Aortic smooth muscle cell (primary cell): ENCODE measurements around the gene HEXD. TPM values are rescaled to one million over a fixed set of nuclear protein-coding genes. Genes with fewer than 3 reads are reported as not detected.

Source experiments
- total RNA-seq: library from RNA; depleted of rRNA; stranded (reverse); fragments of >200 nt; gene quantifications from 2 replicates; pipeline ENCODE4 v1.2.3, GENCODE V29; 2014

Gene HEXD
- total RNA-seq, result 5.5 and 5.7 TPM in 2 replicates

DNA sequence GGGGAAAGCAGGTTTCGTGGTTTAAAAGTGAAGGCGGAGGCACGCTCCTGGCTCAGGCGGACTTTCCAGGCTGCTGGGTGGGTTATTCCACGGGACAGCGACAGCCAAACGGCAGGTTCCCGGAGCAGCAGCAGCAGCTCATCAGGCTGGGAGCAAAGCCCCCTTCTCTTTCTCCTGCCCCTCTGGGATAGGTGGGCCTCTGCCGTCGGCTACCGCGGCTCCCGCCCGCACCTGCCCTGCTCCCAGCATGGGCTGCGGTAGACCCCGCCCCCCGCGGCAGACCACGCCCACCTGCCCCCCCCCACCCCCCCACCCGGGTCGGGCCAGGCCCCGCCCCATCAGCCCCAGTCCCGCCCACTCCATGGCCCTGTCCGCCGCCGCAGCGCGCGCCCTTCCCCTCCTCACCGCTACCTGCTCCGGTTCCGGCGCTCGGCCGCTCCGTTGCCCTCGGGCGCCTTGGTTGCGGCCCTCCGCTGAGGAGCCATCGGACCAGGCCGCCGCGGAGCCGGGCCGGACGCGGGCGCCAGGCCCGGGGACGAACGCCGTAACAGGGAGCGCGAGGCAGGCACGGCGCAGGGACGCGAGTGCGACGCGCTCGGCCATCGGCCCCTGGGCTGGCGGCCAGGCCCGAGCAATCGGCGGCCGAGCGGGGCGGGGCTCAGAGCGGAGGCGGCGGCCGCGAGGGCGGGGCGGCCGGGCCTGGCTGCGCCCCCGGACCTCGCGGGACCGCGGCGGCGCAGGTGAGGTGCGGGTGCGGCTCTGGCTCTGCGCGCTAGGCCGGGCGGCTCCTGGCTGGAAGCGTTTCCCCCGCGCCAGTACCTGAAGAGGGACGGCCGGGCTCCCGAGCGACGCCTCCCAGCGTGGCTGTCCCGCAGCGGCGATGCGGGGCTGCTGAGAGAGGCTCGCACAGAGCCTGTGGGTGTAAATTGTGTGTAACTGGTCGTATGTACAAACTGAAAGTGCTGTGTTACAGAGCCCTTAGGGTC, at the start of gene HEXD, which contains the start of gene OGFOD3:
Gene HEXD, plus strand, starts transcription at position 347 of the 986 bp plus-strand sequence. CDS start 1,453 bp downstream, outside the sequence.
Gene OGFOD3, minus strand, starts transcription at position 586 of the 986 bp plus-strand sequence. Its CDS starts 101 bp downstream, at position 485.

DNA sequence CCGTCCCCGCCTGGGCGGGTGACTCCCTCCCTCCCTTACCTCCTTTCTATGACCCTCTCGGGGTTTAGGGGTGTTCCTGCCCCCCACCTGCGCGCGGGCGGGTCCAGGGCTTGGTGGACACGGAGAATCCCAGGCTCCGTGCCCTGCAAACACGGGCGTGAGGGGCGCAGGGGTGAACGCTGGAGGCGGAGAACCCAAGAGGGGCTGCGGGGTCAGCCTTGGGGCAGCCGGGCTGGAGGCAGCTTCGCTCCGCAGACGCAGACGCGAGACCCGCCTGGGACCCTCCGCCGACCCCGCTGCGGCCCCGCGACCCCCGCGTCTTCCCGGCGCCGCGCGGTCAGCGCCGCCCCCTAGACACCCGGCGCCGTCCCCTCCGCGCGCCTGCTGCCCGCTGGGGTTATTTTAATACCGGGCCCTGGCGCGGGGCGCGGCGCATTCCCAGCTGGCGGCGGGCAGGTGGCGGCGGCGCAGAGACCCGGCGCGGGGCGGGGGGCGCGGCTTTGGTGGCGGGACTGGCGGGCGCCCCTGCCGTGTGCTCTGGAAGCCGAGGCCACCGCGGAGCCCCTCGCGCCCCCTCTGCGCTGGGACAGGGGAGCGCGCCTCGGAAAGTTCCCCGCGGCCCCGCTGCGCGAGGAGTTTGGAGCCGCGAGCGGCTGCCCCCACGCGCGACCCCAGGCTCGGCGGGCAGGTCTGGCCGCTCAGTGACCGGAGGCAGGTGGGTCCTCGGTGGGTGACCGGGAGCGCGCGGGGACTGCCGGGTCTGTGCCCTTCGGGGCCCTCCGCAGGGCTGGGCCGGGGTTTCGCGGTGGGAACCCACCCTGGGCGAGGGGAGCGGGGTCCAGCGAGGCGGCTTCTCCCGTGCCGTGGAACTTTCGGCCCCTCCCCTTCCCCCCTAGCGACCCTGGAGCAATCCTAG, 46.6 kb upstream of the HEXD start, which contains the start of gene UTS2R:
Gene UTS2R, plus strand, starts transcription at position 433 of the 916 bp plus-strand sequence. CDS start 2,560 bp downstream, outside the sequence.

DNA sequence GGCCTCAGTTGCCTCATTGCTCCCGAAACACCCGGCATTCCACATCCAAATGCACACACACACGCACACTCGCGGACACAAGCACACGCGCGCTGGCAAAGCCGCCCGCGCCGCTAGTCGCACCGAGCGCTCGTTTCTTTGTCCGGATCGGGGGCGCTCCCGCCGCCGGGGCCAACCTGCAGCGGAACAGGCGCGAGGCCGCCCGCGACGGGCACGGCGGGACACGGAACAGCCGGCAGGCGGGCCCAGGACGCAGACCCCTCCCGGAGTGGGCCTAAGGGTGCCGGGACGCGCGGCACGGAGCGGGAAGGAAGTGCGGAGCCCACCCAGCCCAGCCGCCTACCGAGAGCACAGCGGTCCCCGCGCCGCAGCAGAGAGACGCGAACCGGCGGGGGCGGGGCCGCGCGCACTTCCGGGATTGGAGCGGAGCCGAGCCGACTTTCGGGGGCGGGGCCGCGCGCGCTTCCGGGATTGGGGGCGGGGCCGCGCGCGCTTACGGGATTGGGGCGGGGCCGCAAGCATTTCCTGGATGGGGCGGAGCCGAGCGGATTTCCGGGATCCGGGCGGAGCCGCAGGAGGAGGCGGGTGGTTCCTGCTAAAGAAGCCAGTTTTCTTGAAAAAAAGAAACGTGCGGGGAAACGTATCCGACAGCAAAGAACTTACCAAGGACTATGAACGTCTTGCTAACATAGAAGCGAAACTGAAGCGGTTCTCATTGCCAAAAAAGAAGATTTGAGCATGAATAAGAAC, 32.4 kb downstream of the HEXD start, which contains the start of gene CYBC1:
Gene CYBC1, minus strand, starts transcription at position 396 of the 750 bp plus-strand sequence. CDS start 1,498 bp downstream, outside the sequence.

GRCh38 chr17:82458179-82458884, 40.2 kb downstream of the HEXD start, which contains the start of gene NARF:
Gene NARF, plus strand, starts transcription at chr17:82458741. Its CDS starts 63 bp downstream, at chr17:82458804.

Other genes with a start within 250 kb of the HEXD start
- 13.6 and 14.3 TPM in 2 replicates for gene CCDC57, start 205.5 kb upstream of the HEXD start, total RNA-seq
- gene SLC16A3, start 189.3 kb upstream of the HEXD start, total RNA-seq, result 80.5 and 118 TPM in 2 replicates
- 43.5 and 45.8 TPM in 2 replicates for gene CSNK1D, start 144.6 kb upstream of the HEXD start, total RNA-seq
- gene CD7, start 100.7 kb upstream of the HEXD start, total RNA-seq, result not detected in 2 replicates
- gene SECTM1, start 84.6 kb upstream of the HEXD start, total RNA-seq, result 4.4 and 5.5 TPM in 2 replicates
- gene TEX19, start 59.1 kb upstream of the HEXD start, total RNA-seq, result not detected in 2 replicates
- gene UTS2R, start 46.6 kb upstream of the HEXD start, total RNA-seq, result not detected in 2 replicates
- gene OGFOD3, start 239 bp downstream of the HEXD start, total RNA-seq, result 20.2 and 24.1 TPM in 2 replicates
- 45.2 and 45.5 TPM in 2 replicates for gene CYBC1, start 32.4 kb downstream of the HEXD start, total RNA-seq
- gene NARF, start 40.4 kb downstream of the HEXD start, total RNA-seq, result 23.3 and 28.2 TPM in 2 replicates
- gene FOXK2, start 101.4 kb downstream of the HEXD start, total RNA-seq, result 25.2 and 25.6 TPM in 2 replicates
- gene WDR45B, start 230.1 kb downstream of the HEXD start, total RNA-seq, result 36.7 and 41.5 TPM in 2 replicates